ENCODE results near the gene DUSP8.
"Not testable (repeated sequence)": the region's sequence is repeated elsewhere in the genome, so short reads cannot be mapped to it uniquely, and the experiment has no call there.

The DUSP8 gene

GRCh38 chr11:1572197-1573076 lies at the start of gene DUSP8:
DUSP8 (minus strand) TSS chr11:1572271; CDS start chr11:1565826, 6,445 bp downstream.
- peak; percentile 58 for DNase-seq

GRCh38 chr11:1619449-1619848 lies 47.4 kb upstream of the DUSP8 start:
- no peak for DNase-seq

GRCh38 chr11:1618231-1618630 lies 46.2 kb upstream of the DUSP8 start:
- no peak for DNase-seq

- no peak for DNase-seq
Observed at GRCh38 chr11:1608363-1608762, 36.3 kb upstream of the DUSP8 start, which contains the start of gene KRTAP5-3. KRTAP5-3 (minus strand) TSS chr11:1608463; CDS start chr11:1608385, 78 bp downstream.

- not testable (repeated sequence) for DNase-seq
Observed at GRCh38 chr11:1607901-1608300, 35.8 kb upstream of the DUSP8 start.

- not testable (repeated sequence) for DNase-seq
Observed at GRCh38 chr11:1607156-1607845, 35.2 kb upstream of the DUSP8 start.

GRCh38 chr11:1605923-1606322 lies 33.9 kb upstream of the DUSP8 start:
- DNase-seq = not testable (repeated sequence)

DNA sequence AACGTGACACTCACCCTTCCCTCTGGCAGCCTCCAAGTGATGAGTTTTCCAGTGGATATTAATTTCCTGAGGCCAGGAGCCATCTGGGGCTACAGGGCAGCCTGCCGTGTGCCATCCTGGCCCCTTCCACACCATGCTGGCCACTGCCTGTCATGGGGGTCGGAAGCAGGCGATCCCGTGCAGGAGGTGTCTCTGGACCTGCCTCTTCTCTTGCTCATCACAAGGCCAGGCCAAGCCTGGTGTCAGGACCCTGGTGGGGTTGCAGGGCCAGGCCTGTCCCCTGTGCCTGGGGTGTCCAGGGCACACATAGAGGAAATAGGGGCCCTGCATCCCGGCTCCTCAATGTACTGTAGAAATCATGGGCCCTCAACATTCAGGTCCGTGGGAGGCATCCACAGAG lies 32.6 kb upstream of the DUSP8 start:
- no peak for DNase-seq

GRCh38 chr11:1604181-1604580 lies 32.1 kb upstream of the DUSP8 start:
- no peak for DNase-seq

DNA sequence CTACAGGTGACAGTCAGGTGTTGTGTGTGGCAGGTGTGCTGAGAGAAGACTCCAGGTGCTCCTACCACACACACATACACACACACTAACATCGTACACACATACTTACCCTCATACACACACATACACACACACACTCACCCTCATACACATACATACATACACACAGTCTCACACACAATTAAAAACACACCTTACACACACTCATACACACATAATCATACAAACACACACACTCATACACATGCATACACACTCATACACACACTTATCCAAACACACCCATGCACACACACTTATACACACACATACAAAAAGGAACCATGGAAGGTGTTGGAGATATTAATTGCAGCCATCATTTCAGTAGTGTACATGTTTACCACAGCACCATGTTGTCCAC lies 31.6 kb upstream of the DUSP8 start:
- no peak for DNase-seq

- not testable (repeated sequence) for DNase-seq
Observed at GRCh38 chr11:1601663-1602062, 29.6 kb upstream of the DUSP8 start.

DNA sequence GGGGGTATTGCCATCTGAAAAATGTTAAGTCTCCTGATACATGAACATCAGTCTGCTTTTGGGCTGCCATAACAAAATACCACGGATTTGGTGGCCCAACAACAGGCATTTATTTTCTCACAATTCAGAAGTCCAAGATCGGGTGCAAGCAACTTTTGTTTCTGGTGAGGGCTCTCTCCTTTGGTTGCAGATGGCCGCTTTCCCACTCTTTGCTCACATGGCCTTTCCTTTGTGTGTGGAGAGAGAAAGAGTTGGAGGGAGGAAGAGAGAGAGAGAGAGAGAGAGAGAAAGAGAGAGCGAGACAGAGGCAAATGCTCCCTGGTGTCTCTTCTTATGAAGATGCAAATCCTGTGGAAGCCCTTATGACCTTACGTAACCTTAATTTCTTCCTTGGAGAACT lies 28.6 kb upstream of the DUSP8 start:
- DNase-seq = no peak

- DNase-seq = no peak
Observed at GRCh38 chr11:1598816-1599215, 26.7 kb upstream of the DUSP8 start.

GRCh38 chr11:1598406-1598805 lies 26.3 kb upstream of the DUSP8 start:
- DNase-seq = not testable (repeated sequence)

- DNase-seq = no peak
Observed at GRCh38 chr11:1597994-1598380, 25.9 kb upstream of the DUSP8 start, which contains the start of gene KRTAP5-2. KRTAP5-2 (minus strand) TSS chr11:1598294; CDS start chr11:1598250, 44 bp downstream.

DNA sequence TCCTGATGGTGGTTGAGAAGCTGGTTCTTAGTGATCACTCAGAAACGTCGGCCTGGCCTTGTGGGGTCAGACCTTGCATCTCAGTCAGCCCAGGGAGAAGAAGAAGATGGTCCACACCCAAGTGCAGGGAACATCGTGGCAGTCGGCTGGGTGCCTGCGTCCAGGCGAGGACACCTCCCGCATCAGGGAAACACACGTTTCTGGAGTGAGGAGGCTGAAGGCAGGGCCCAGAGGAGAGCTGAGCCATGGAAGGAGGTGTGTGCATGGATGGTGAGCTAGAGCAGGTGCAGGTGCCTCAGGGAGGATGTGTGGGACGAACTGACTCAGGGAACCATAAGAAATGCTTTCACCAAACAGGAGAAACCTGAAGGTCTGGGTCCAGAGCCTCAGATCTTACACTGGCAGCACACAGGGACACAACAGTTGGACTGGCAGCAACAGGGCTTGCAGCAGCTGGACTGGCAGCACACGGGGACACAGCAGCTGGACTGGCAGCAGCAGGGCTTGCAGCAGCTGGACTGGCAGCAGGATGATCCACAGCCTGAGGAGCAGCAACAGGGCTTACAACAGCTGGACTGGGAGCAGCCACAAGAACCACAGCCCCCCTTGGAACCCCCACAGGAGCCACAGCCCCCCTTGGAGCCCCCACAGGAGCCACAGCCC lies 25.4 kb upstream of the DUSP8 start:
- DNase-seq = no peak

- DNase-seq = not testable (repeated sequence)
Observed at GRCh38 chr11:1596576-1597121, 24.6 kb upstream of the DUSP8 start.

GRCh38 chr11:1595994-1596575 lies 24.0 kb upstream of the DUSP8 start:
- DNase-seq = not testable (repeated sequence)

DNA sequence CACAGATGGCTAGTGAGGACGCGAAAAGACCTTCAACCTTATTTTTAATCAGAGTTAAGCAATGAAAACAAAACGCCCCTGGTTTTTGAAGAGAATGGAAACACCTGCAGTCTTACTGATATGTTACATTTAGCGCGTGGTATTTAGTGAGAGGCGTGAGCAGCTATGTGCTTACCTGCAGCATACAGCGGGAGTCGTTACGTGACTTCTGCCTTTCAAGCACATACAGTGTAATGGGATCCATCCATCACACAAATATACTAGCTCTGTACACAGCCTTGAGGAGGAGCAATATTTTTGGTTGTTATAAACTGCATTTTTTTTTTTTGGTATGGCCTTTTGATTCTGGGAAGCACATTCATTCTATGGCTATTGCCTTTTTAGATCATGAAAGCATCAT lies 20.6 kb upstream of the DUSP8 start:
- DNase-seq = no peak

DNA sequence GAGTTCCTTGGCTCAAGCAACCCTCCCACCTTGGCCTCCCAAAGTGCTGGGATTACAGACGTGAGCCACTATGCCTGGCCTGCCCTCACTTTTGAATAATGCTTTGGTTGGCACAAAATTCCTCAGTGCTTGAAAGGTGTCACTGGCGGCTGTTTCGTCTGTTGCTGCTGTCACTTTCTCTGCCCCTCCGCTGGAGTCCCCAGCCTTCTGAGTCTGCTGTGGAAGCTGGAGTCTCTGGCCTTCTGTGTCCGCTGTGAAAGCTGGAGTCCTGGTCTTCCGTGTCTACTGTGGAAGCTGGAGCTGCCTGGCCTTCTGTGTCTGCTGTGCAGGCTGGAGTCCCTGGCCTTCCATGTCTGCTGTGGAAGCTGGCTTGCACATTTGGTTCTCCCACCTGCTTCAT lies 17.9 kb upstream of the DUSP8 start:
- no peak for DNase-seq

DNA sequence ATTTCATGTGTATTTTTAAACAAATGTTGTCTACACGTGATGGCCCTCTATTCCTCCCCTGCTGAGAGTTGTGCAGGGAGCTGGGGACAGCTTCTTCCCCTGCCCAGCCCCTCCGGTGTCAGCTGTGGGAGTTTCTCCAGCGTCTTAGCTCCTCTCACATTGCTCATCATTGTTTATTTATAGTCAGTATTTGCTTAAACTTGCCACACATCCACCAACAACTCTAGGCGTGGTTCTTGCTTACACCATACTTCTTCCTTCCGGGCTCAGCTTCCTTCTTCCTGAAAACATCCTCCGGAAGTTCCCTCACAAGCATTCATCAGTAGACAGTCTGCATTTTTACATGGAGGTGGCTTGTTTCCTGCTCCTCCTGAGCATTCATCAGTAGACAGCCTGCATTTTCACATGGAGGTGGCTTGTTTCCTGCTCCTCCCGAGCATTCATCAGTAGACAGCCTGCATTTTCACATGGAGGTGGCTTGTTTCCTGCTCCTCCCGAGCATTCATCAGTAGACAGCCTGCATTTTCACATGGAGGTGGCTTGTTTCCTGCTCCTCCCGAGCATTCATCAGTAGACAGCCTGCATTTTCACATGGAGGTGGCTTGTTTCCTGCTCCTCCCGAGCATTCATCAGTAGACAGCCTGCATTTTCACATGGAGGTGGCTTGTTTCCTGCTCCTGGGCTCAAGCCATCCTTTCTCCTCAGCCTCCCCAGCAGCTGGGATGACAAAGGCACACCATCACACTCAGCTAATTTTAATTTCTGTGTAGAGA lies 17.3 kb upstream of the DUSP8 start:
- not testable (repeated sequence) for DNase-seq

- DNase-seq = no peak
Observed at GRCh38 chr11:1586699-1587098, 14.6 kb upstream of the DUSP8 start.
